ENCODE data around the gene IFNA13.
A peak's percentile ranks its signal among the peaks of the same experiment; 100 is the strongest.

Gene IFNA13

DNA sequence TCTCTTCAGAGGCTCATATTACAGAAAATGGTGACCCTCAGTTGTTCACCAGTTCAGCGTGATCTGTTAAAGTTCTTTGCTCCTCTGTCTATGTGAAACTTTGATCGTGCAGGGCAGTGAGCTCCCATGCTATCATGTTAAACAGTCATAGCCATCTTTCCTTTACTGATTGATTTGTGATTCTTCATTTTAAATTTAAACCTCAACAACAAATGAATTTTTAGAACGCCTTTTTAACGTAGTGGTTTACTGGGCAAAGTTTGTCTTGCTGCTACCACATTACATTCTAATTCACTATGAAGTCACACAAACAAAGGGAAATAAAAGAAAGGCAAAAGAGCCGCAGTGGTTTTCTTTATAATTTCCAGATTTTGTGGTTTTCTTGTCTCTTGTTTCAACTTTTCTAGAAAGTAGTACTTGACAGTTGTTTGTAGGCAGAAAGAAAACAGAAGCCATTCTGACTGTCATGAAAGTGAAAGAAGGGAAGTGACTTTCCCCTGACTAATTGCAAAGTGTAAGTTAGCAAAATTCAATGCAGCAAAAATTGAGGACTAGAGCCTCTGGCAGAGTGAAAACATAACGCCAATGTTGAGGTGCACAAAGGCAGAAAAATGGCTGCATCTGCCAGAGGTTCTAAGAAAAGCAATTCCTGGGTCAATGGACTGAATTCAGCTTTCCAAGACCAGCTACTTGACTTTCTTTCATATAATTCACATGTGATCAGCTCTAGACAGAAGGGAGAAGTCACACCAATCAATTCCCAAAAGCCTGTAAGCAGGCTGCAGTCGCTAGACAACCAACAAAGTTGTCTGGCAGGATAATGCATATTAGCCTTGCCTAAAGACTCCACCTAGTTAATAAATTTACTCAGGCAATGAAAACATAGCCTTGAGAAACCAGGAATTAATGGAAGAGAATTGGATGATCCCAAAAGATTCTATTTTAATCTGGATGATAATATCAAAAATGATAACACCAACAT lies 10.1 kb downstream of the IFNA13 start:
- DNase-seq (ENCODE audit: low read depth, low spot score): no peak

DNA sequence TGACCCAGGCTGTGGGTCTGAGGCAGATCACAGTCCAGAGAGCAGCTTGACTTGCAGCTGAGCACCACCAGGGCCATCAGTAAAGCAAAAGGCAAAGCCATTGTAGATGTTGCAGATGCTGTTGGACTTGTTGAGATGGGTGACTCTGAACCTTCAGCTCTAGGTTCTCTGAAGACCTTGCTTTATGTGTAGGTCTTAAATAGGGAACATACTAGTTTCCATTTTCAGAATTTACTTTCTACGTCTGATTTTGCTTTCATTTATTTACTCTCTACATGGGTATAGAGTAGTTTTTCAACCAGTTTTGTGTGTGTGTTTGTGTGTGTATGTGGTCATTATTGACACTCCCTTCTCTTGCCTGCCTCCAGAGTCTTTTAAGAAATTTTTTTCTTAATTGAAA lies 17.1 kb downstream of the IFNA13 start, which contains the start of gene IFNA6:
IFNA6 (minus strand) TSS at position 101 of the 400 bp plus-strand sequence; CDS start at position 101, 0 bp downstream.
- DNase-seq (ENCODE audit: low read depth, low spot score): no peak

DNA sequence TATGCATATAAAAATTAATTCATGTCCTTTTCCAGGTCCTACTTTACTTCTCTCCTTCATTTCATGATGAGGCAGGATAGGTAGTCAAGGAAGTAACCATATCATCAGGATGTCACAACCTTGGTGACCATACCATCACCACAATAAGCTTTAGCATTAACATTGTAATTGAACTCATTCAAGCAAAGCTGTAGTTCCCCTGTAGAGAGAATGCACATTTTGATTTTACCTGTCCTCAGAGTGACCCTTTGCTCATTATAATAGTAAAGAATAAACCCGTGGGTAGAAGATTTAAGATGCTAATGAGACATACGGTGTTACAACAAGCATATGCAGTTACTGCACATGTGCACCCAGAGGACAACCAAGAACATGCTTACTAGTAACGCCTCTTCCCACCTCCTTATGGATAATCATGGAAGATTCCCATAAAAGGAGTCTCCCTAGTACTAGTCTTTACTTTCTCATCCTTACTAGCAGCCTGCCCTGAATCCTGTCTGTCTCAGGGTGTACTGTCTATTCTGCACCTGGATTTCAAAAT lies 19.4 kb downstream of the IFNA13 start:
- DNase-seq (ENCODE audit: low read depth, low spot score): no peak

DNA sequence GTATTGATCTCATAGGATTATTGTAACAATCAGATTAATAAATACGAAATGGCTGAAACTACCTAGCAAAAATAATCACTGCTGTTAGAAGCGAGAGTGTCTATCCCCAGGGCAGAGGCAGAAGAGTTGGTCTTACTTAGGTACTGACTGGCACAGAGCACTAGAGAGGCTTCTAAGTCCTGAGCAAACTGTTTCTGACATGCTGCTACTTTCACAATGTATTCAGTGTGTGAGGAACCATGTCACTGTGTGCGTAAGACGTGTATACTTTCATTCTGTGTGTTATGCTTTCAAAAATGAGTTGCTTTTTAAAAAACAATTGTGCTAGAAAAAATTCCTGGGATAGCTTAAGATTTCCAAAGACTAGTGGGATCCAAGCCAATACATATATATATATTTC lies 27.1 kb downstream of the IFNA13 start:
- DNase-seq (ENCODE audit: low read depth, low spot score): no peak

DNA sequence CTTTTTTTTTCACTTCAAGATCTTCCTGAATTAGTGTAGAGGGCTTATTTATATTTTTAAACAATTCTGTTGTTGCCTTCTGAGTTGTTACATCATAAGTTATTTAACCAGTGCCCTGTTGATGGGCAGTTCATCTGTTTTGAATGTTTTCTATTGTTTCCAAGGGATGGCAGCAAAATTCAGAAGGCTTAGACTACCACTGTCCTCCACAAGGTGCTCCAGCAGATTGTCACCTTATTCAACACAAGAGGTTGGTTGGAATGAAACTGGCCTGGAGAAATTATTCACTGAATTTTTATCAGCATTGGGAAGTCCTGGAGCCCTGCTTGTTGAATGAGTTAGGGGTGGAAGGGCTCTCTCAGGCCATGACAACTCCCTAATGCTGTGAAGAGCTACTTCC lies 31.4 kb downstream of the IFNA13 start:
- DNase-seq (ENCODE audit: low read depth, low spot score): no peak

DNA sequence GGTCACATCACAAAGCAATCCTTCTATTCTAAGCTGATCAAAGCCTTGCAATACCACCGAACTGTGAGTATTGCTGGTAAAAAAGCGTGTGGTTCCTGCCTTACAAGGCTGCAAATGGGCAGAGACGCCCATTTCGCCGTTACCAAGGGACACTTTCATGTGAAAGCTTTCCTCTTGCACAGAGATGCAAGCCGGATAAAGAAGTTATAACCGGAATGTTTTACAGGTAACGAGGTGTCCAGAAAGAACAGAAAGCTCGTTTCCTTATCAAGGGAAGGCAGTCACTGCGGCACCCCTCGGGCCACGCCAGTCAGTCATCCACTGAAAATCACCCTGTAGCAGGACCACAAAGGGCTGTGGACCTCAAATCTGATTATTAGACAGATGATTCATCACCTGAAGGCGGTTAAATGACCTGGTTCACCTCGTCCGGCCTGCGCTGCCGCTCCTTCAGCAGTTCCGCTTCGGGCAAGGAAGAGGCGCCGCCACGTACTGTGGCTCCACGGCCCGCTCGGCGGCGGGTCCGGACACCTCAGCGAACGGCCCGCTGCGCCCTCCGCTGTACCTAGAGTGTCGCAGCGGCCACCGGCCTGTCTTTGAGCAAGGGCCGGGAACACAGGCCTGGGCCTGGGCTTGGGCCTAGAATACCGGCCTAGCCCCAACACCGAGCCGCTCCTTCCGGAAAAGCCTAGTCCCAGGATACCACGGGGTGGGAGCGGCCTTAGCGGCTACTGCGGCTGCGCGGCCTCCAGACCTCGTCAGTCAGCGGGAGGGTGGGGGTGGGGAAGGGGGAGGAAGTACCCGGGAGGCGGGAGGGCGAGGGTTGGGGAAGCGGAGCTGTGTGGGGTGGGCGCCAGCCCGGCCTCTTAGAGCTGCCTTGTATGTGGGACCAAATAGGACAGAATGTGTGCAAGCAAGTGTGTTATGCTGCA lies 32.9 kb downstream of the IFNA13 start, which contains the start of gene KLHL9:
KLHL9 (minus strand) TSS at position 704 of the 932 bp plus-strand sequence; CDS start at position 159, 545 bp downstream.
- DNase-seq (ENCODE audit: low read depth, low spot score): peak; percentile 65

DNA sequence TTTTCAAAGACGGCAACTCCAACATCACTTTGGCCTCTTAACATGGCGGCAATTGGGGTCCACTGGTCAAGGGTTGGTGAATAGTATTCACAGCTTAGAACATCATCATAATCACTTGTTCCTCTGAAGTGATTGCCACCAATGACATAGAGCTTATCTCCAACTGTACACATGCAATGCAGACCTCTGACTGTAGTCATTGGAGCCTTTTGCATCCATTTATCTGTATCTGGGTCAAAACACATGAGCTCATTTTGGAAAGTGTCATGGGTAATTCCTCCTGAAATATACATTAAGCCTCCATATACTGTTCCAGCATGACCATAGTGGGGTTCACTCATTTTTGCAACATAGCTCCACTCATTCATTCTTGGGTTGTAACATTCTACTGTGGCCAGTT lies 34.6 kb downstream of the IFNA13 start:
- no peak for DNase-seq (ENCODE audit: low read depth, low spot score)

DNA sequence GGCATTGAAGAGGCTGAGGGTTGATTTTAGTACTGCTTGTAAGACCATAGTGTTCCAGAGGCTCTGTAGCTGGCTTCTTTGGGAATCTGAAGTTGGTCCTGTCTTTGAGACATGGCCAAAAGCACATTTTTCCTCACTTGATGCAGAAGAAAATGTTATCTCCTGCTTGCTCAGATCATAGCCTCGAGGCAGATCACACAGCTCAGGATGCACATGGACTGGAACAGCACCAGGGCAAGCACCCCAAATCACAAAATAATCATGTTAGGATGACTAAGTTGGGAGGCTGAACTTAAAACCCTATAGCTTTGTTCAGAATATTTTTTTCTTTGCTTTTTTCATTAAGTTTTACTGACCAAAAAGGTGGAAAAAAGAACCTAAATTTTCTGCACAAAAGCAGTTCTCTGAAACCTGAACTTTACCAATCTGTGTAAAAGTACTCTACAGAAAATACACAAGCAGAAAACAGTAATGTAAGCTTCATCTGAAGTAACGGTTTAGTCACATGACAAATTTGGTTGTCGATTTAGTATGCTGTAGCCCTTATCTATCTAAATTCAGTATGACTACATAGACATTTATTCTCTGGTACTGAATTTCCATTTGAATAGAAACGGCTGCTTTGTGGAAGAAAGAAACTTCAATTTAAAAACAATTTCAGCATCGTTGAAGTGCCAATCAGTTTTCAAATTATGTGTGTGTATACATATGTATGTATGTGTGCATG lies 36.0 kb downstream of the IFNA13 start:
- DNase-seq (ENCODE audit: low read depth, low spot score): no peak

DNA sequence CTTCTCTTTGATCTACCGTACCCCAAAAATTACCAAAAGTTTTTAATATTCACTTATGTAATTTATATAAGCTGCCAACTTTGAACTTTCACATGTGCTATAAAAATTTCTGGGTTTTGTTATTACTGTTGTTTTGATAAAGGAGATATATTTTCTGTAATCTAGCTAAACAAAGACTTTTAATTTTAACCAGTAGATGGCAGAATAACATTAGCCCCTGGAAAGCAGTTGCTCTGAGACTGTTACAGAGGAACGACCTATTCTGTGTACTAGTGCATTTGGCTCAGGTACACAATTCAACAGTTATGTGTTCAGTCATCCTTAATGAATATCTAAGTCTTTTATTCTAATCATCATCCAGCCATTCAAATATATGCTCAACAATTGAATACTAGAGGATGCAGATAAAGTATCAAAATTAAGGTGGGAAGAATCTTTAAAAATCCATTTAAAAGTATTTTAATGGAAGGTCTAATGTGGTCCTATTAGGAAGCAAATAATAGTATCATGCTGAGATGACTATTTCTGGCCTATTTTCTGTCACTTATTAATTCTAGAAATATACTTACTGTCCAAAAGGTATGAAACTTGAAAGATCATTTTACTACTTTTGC lies 41.2 kb downstream of the IFNA13 start:
- DNase-seq (ENCODE audit: low read depth, low spot score): no peak

DNA sequence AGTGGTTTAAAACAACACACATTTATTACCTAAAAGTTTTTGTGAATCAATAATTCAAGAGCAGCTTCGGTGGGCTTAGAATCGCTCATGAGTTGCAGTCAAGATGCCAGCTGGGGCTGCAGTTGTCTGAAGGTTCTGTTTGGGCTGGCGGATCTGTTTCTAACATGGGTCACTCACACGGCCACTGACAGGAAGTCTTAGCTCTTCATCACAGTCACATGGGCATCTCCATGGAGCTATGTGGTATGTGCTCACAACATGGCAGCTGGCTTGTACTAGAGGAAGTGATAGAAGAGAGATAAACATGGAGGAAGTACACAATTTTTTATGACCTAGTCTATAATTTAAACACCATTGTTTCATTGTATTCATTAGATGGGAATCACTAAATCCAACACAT lies 43.8 kb downstream of the IFNA13 start:
- DNase-seq (ENCODE audit: low read depth, low spot score): no peak

DNA sequence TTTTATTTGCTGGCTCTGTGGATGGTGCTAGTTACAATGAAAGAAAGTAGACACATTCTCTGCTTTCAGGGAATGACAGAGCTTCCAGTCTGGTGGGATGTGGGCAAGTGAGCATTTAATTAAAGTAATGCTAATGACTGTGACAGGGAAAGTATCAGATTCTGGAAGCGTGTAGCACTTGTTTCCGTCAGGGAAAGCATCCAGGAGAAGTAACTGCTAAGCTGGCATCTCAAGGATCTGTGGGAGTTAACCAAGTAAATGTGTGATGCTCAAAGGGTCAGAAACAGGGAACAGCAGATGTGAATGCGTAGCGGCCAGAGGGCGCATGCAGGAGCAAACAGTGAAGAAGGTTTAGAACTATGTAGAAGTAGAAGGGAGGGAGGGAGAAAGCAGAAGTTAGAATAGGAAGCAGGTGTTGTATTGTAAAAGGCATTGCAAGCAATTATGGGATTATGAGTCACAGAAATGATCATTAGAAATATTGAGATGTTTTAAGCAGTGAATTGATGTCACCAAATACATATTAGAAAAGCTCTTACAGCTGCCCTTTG lies 44.9 kb downstream of the IFNA13 start:
- DNase-seq (ENCODE audit: low read depth, low spot score): no peak

DNA sequence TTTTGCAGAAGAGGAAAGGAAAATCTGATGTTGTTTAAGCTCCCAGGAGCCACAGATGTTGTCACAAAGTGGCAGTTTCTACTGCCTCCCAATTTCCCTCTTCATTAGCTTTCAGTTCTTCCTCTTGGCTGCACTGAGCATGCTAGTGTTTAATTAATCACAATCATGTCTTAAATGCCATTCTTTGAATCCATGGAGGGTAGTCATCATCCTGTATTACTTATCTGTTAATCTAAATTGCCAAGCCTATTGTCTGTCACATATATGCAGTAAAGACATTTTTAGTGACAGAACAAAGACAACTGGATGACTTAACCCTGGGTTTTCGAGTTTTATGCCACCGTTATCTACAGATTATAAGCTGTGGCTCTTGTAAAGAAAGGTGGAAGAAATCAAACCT lies 47.4 kb downstream of the IFNA13 start:
- DNase-seq (ENCODE audit: low read depth, low spot score): no peak

DNA sequence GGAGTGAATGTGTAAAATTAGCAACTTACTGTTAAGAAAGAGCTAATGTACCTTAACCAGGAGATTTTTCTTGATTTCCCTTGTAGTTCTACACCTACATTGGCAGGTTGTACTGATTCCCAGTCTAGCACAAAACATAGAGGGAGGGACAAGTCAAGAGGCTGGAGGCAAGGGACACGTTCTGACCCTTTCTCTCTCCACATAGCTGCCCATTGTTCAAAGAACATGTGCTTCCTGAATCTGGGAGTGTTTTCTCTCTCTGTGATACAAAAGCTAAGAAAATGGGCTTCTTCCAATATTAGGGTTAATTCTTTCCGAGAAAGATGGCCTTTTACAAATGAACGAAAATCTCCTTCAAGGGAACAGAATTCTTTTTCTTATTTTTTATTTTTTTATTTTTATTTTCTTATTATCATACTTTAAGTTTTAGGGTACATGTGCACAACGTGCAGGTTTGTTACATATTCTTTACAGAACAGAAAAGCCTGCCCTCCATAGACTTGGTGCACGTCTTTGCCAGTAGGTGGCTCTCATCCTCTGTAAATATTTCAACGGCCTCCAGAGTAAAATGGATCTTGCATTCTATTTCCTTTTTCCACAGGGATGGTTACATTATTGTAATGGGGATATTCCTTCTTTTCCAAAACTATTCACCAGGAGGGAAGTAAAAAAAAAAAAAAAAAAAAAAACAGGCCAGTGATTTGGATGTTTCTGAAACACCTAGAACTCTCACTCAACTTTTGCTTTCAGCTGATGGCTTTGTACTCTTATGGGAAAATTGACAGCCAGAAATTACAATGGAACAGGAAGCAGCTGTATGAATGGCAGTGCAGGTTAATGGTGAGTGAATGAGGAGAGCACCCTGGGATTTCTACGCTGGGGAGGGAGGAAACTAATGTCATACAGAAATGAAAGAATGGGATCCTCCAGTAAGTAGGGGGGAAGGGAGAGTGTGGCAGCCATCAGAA lies 49.6 kb downstream of the IFNA13 start:
- no peak for DNase-seq (ENCODE audit: low read depth, low spot score)

Measured in activated naive CD8-positive, alpha-beta T cell treated with anti-CD3 and anti-CD28 coated beads, Interleukin-2, amount 50 U/mL, for 16 hours (primary cell).